SH-SY5Y (cell line): ENCODE measurements around the gene PI4K2B.

Source experiments
- GATA2 ChIP-seq: IDR thresholded peaks from 2 replicates; pipeline ENCODE4 v1.6.1; 2011; ENCODE audit warnings: mild to moderate bottlenecking, low read depth, low read length
- GATA3 ChIP-seq: IDR thresholded peaks from 2 replicates; pipeline ENCODE4 v1.6.1; 2011; ENCODE audit warnings: low read depth, mild to moderate bottlenecking, low read length, moderate library complexity

PI4K2B gene

DNA sequence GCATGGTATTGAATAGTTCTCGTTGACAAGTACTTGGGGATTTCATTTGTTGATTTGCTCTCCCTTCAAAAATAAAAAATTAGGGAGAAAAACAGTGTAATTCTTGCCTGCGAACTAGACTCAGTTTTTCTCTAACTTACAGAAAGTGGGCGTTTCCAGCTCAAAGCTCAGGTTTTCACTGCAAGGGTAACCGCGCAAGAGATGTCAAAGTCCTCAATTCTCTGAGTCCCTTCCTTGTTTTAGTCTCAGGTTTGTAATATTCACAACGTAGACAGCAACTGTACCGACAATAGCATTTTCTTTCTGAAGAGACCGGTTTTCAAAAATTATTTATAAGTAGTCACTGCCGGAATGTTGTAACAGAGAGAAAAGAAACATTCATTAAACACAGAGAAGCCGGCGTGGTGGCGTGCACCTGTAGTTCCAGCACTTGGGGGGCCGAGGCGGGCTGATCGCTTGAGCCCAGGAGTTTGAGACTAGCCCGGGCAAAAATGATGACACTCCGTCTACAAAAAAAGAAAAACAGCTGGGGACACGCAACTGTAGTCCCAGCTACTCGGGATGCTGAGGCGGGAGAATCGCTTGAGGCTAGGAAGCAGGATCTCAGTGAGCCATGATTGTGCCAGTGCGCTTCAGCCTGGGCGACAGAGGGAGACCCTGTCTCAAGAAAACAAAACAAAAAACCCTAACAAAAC, 79.5 kb downstream of the PI4K2B start:
- TF ChIP-seq GATA2 (no peak), GATA3 (no peak)

DNA sequence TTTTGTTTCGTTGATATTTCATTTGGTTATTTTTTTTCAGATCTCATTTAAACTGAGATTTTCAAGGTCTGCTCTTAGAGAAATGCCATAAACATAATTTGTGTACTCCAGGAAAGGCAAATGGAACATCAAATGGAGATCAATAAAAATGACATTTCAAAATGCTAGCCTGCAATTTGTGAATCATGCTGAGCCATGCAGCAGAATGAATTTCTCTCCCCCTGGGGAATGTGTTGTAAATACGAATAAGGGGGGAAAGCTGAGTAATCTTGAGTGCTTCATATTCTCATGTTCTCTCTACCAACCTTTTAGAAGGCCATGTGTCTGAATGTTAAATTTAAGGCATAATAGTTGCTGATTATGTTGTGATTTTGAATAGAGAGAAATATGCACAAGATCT, 86.5 kb downstream of the PI4K2B start:
- TF ChIP-seq GATA3: no peak
- no peak for TF ChIP-seq GATA2

GRCh38 chr4:25320773-25321172, 86.9 kb downstream of the PI4K2B start:
- no peak for TF ChIP-seq GATA3
- TF ChIP-seq GATA2: no peak

- TF ChIP-seq GATA2 (no peak), GATA3 (no peak)
Observed at GRCh38 chr4:25321703-25322102, 87.9 kb downstream of the PI4K2B start.
